ENCODE data around the gene PCCA.
A peak's percentile ranks its signal among the peaks of the same experiment; 100 is the strongest.

PCCA gene

GRCh38 chr13:100473501-100474044 is 384.7 kb downstream of the PCCA start:
- DNase-seq = no peak

- no peak for DNase-seq
These were observed 388.1 kb downstream of the PCCA start for GRCh38 chr13:100476963-100477362.

GRCh38 chr13:100478107-100478809 is 389.4 kb downstream of the PCCA start:
- no peak for DNase-seq

- DNase-seq = peak; percentile 23
These were observed 391.8 kb downstream of the PCCA start for GRCh38 chr13:100480676-100481075.

- no peak for DNase-seq
These were observed 394.2 kb downstream of the PCCA start for GRCh38 chr13:100483139-100483538.

GRCh38 chr13:100483841-100484381 is 395.0 kb downstream of the PCCA start:
- no peak for DNase-seq

- DNase-seq = no peak
These were observed 395.8 kb downstream of the PCCA start for GRCh38 chr13:100484702-100485101.

- DNase-seq = no peak
These were observed 396.4 kb downstream of the PCCA start for GRCh38 chr13:100485265-100485664.

- no peak for DNase-seq
These were observed 401.8 kb downstream of the PCCA start for GRCh38 chr13:100490692-100491091.

- DNase-seq = peak; percentile 68
These were observed 402.4 kb downstream of the PCCA start for GRCh38 chr13:100491164-100491842.

GRCh38 chr13:100493418-100493817 is 404.5 kb downstream of the PCCA start:
- DNase-seq = peak; percentile 74

- DNase-seq = no peak
These were observed 406.6 kb downstream of the PCCA start for GRCh38 chr13:100495455-100495854.

- DNase-seq = peak; percentile 62
These were observed 408.5 kb downstream of the PCCA start for GRCh38 chr13:100497389-100497788.

- no peak for DNase-seq
These were observed 413.6 kb downstream of the PCCA start for GRCh38 chr13:100502446-100502845.

GRCh38 chr13:100503622-100504021 is 414.7 kb downstream of the PCCA start:
- DNase-seq = no peak

GRCh38 chr13:100506154-100506553 is 417.3 kb downstream of the PCCA start:
- DNase-seq = no peak

- peak; percentile 45 for DNase-seq
These were observed 417.9 kb downstream of the PCCA start for GRCh38 chr13:100506600-100507422.

GRCh38 chr13:100508455-100508854 is 419.6 kb downstream of the PCCA start:
- DNase-seq = no peak

GRCh38 chr13:100508996-100509395 is 420.1 kb downstream of the PCCA start:
- DNase-seq = no peak

GRCh38 chr13:100510208-100510957 is 421.5 kb downstream of the PCCA start:
- no peak for DNase-seq

- DNase-seq = peak; percentile 74
These were observed 422.6 kb downstream of the PCCA start for GRCh38 chr13:100511466-100511865.

- no peak for DNase-seq
These were observed 423.5 kb downstream of the PCCA start for GRCh38 chr13:100512422-100512821.

All from suppressor macrophage treated with lipopolysaccharide for 4 hours (primary cell).